ENCODE measurements around the gene MNS1. TPM values are rescaled to one million over a fixed set of nuclear protein-coding genes. Genes with fewer than 3 reads are reported as not detected.

Gene MNS1
- total and polyA plus RNA-seq, 2 experiments from 2014 or later: 0.70 to 1.2 TPM

DNA sequence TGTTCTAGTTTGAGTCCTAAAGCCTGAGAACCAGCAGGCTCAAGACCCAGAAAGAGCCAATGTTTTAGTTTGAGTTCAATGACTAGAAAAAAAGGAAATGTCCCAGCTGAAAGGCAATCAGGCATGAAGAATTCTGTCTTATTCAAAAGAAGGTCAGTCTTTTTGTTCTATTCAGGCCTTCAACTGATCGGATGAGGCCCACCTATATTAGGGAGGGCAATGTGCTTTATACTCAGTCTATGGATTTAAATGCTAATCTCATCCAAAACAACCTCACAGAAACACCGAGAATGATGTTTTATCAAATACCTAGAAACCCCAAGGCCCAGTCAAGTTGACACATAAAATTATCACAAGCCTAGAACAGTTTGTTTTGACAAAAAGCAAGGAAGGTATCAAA lies 4.0 kb downstream of the MNS1 start:
- TF ChIP-seq CTCF (IDR thresholded peaks at IDR 0.05; ENCODE audit: poor library complexity) (no peak), EZH2 (IDR thresholded peaks at IDR 0.05; ENCODE audit: borderline replicate concordance) (no peak), EZH2phosphoT487 (IDR thresholded peaks at IDR 0.05; ENCODE audit: low read depth, severe bottlenecking, unreplicated experiment) (no peak)
- H3K27me3 ChIP-seq: no peaks in the 10 kb centered on the region
- H4K20me1 ChIP-seq (ENCODE audit: insufficient read depth, poor library complexity, severe bottlenecking): no peaks in the 10 kb centered on the region
- H3K36me3 ChIP-seq (replicated peaks; ENCODE audit: insufficient read depth, low read depth): no peaks in the 10 kb centered on the region
- H3K4me1 ChIP-seq (ENCODE audit: insufficient read depth): no peaks in the 10 kb centered on the region
- no peak overlapping the region for H3K4me2 ChIP-seq
- H3K9me3 ChIP-seq (ENCODE audit: low read depth): no peaks in the 10 kb centered on the region
- no peak overlapping the region for H3K27ac ChIP-seq
- H3K4me3 ChIP-seq: no peak overlapping the region
- DNase-seq (ENCODE audit: low spot score): no peak
- 96% methylated on average over 2 of the region's 2 CpGs for WGBS (ENCODE audit: low lambda C conversion rate, missing lambda C conversion rate)
- H2AFZ ChIP-seq: no peak overlapping the region
- H3K9me2 ChIP-seq (replicated peaks; ENCODE audit: insufficient read depth): no peaks in the 10 kb centered on the region
- no peaks in the 10 kb centered on the region for H3K79me2 ChIP-seq

GRCh38 chr15:56460071-56460470 lies 4.9 kb downstream of the MNS1 start:
- H3K4me1 ChIP-seq (ENCODE audit: insufficient read depth): no peaks in the 10 kb centered on the region
- TF ChIP-seq CTCF (IDR thresholded peaks at IDR 0.05; ENCODE audit: poor library complexity) (no peak), EZH2 (IDR thresholded peaks at IDR 0.05; ENCODE audit: borderline replicate concordance) (no peak), EZH2phosphoT487 (IDR thresholded peaks at IDR 0.05; ENCODE audit: low read depth, severe bottlenecking, unreplicated experiment) (no peak)
- no peaks in the 10 kb centered on the region for H4K20me1 ChIP-seq (ENCODE audit: insufficient read depth, poor library complexity, severe bottlenecking)
- DNase-seq (ENCODE audit: low spot score): no peak
- H3K4me2 ChIP-seq: no peak overlapping the region
- no peak overlapping the region for H3K4me3 ChIP-seq
- no peak overlapping the region for H2AFZ ChIP-seq
- 55% methylated on average over 1 of the region's 1 CpG for whole genome bisulfite sequencing (ENCODE audit: low lambda C conversion rate, missing lambda C conversion rate)
- H3K9me3 ChIP-seq (ENCODE audit: low read depth): no peaks in the 10 kb centered on the region
- H3K79me2 ChIP-seq: no peaks in the 10 kb centered on the region
- no peaks in the 10 kb centered on the region for H3K36me3 ChIP-seq (replicated peaks; ENCODE audit: insufficient read depth, low read depth)
- no peak overlapping the region for H3K27ac ChIP-seq
- H3K9me2 ChIP-seq (replicated peaks; ENCODE audit: insufficient read depth): no peaks in the 10 kb centered on the region
- H3K27me3 ChIP-seq: no peaks in the 10 kb centered on the region

GRCh38 chr15:56459096-56459495 lies 5.8 kb downstream of the MNS1 start:
- no peaks in the 10 kb centered on the region for H3K9me2 ChIP-seq (replicated peaks; ENCODE audit: insufficient read depth)
- WGBS (ENCODE audit: low lambda C conversion rate, missing lambda C conversion rate): 92% methylated on average over 2 of the region's 2 CpGs
- H2AFZ ChIP-seq: no peak overlapping the region
- no peak overlapping the region for H3K4me3 ChIP-seq
- TF ChIP-seq EZH2 (IDR thresholded peaks at IDR 0.05; ENCODE audit: borderline replicate concordance) (no peak), CTCF (IDR thresholded peaks at IDR 0.05; ENCODE audit: poor library complexity) (no peak)
- no peak for DNase-seq (ENCODE audit: low spot score)
- no peaks in the 10 kb centered on the region for H4K20me1 ChIP-seq (ENCODE audit: insufficient read depth, poor library complexity, severe bottlenecking)
- no peaks in the 10 kb centered on the region for H3K36me3 ChIP-seq (replicated peaks; ENCODE audit: insufficient read depth, low read depth)
- no peaks in the 10 kb centered on the region for H3K79me2 ChIP-seq
- H3K27ac ChIP-seq: no peak overlapping the region
- no peaks in the 10 kb centered on the region for H3K4me1 ChIP-seq (ENCODE audit: insufficient read depth)
- H3K9me3 ChIP-seq (ENCODE audit: low read depth): no peaks in the 10 kb centered on the region
- H3K27me3 ChIP-seq: no peaks in the 10 kb centered on the region
- H3K4me2 ChIP-seq: no peak overlapping the region

- Histone ChIP-seq H3K9me2 (replicated peaks; ENCODE audit: insufficient read depth) (no peaks in the 10 kb centered on the region), H3K36me3 (replicated peaks; ENCODE audit: insufficient read depth, low read depth) (no peaks in the 10 kb centered on the region)
Measured at GRCh38 chr15:56456229-56456628, 8.7 kb downstream of the MNS1 start.

More at GRCh38 chr15:56456229-56456628, 8.7 kb downstream of the MNS1 start:
- WGBS (ENCODE audit: low lambda C conversion rate, missing lambda C conversion rate): 88% methylated on average over 3 of the region's 3 CpGs
- no peak overlapping the region for H3K4me3 ChIP-seq
- H3K79me2 ChIP-seq: no peaks in the 10 kb centered on the region
- no peak overlapping the region for H3K27ac ChIP-seq
- H4K20me1 ChIP-seq (ENCODE audit: insufficient read depth, poor library complexity, severe bottlenecking): no peaks in the 10 kb centered on the region
- no peaks in the 10 kb centered on the region for H3K4me1 ChIP-seq (ENCODE audit: insufficient read depth)
- no peak overlapping the region for H2AFZ ChIP-seq
- no peak for DNase-seq (ENCODE audit: low spot score)
- H3K27me3 ChIP-seq: no peaks in the 10 kb centered on the region
- H3K9me3 ChIP-seq (ENCODE audit: low read depth): no peaks in the 10 kb centered on the region
- no peak for TF ChIP-seq EZH2 (IDR thresholded peaks at IDR 0.05; ENCODE audit: borderline replicate concordance)
- TF ChIP-seq CTCF (IDR thresholded peaks at IDR 0.05; ENCODE audit: poor library complexity): no peak
- TF ChIP-seq EZH2phosphoT487 (IDR thresholded peaks at IDR 0.05; ENCODE audit: low read depth, severe bottlenecking, unreplicated experiment): no peak
- H3K4me2 ChIP-seq: no peak overlapping the region
